A549 (cell line): ENCODE measurements around the gene ARHGEF11. TPM values are rescaled to one million over a fixed set of nuclear protein-coding genes. Genes with fewer than 3 reads are reported as not detected.

Source experiments
- ATAC-seq, 2 experiments: fragments of 200-7000 bp in 1 of 2; fragments of >200 bp in 1 of 2; cut with Nextera tagmentation in 1 of 2; cut with Tn5 transposase in 1 of 2; 3 replicates each; pipeline versions ENCODE4 v1.8.0 to v1.9.1; 2018 to 2020; ENCODE audit warnings: mild to moderate bottlenecking in 1 of 2, moderate library complexity in 1 of 2
- CTCF ChIA-PET: fragments of 300-600 bp; sonication (Branson Sonifier 250); formaldehyde crosslinking; extraction: SDS; loops from one replicate; lab custom pipeline; 2021; ENCODE audit warnings: antibody characterized with exemption, inconsistent platforms; lab: Yijun Ruan, JAX
- POLR2A ChIA-PET: fragments of 350-600 bp; formaldehyde crosslinking; extraction: SDS; loops from one replicate; lab custom pipeline; 2021; ENCODE audit warnings: antibody characterized with exemption, inconsistent platforms; lab: Yijun Ruan, JAX
- DNase-seq, 2 experiments: peaks; one replicate each; pipeline versions ENCODE4 v3.0.0 to v3.0.0-alpha.2; 2011 to 2016; ENCODE audit warnings: low read depth in 1 of 2, low spot score in 1 of 2
- FAIRE-seq: peaks from 2 replicates; lab custom pipeline; 2011; peaks lifted over from hg19 to GRCh38; lab: Jason Lieb, UNC
- H3K27ac ChIP-seq, 2 experiments: fragments of >200 bp; sonication (Bioruptor Twin); formaldehyde crosslinking; 3 replicates each; pipeline ENCODE4 v1.5.1; 2016 to 2017
- H3K4me1 ChIP-seq: fragments of >200 bp; sonication (Bioruptor Twin); formaldehyde crosslinking; 3 replicates; pipeline ENCODE4 v1.6.1; 2016
- H3K4me2 ChIP-seq: fragments of >200 bp; sonication (Bioruptor Twin); formaldehyde crosslinking; 3 replicates; pipeline ENCODE4 v1.6.1; 2016
- H3K4me3 ChIP-seq: fragments of >200 bp; sonication (Bioruptor Twin); formaldehyde crosslinking; 3 replicates; pipeline ENCODE4 v1.5.1; 2016
- H3K9me3 ChIP-seq: fragments of >200 bp; sonication (Bioruptor Twin); formaldehyde crosslinking; 3 replicates; pipeline ENCODE4 v1.6.1; 2016
- BCL3 ChIP-seq: fragments of >200 bp; sonication (Bioruptor Twin); formaldehyde crosslinking; IDR thresholded peaks from 3 replicates; pipeline ENCODE4 v1.6.1; 2016
- CEBPB ChIP-seq, 2 experiments: fragments of >200 bp in 1 of 2; sonication (Bioruptor Twin) in 1 of 2; formaldehyde crosslinking in 1 of 2; IDR thresholded peaks; 2 replicates each; pipeline ENCODE4 v1.6.1; 2012 to 2016
- CTCF ChIP-seq: fragments of >200 bp; sonication (Bioruptor Twin); formaldehyde crosslinking; IDR thresholded peaks from 3 replicates; pipeline ENCODE4 v1.5.1; 2016
- E2F6 ChIP-seq: IDR thresholded peaks from 2 replicates; pipeline ENCODE4 v1.6.1; 2012; ENCODE audit warnings: low read depth, borderline replicate concordance
- EHF ChIP-seq: fragments of 250-450 bp; sonication (Bioruptor Pico); IDR thresholded peaks from 2 replicates; pipeline ENCODE4 v1.5.0; 2020; ENCODE audit warnings: mild to moderate bottlenecking
- ELK1 ChIP-seq: fragments of 150-350 bp; IDR thresholded peaks from 2 replicates; pipeline ENCODE4 v1.6.1; 2014; ENCODE audit warnings: low read depth, mild to moderate bottlenecking, low read length
- ESRRA ChIP-seq: fragments of 150-350 bp; IDR thresholded peaks from 2 replicates; pipeline ENCODE4 v1.6.1; 2014; ENCODE audit warnings: mild to moderate bottlenecking, low read length, borderline replicate concordance
- FOSL2 ChIP-seq, 2 experiments: fragments of 450-650 bp in 1 of 2; fragments of >200 bp in 1 of 2; sonication (Bioruptor Twin) in 1 of 2; formaldehyde crosslinking; IDR thresholded peaks; 2 replicates each; pipeline versions ENCODE4 v1.5.0 to v1.6.1; 2016 to 2020; ENCODE audit warnings: mild to moderate bottlenecking in 1 of 2, moderate library complexity in 1 of 2
- HES2 ChIP-seq: fragments of >200 bp; sonication (Bioruptor Twin); formaldehyde crosslinking; IDR thresholded peaks from 2 replicates; pipeline ENCODE4 v1.6.1; 2016
- KDM1A ChIP-seq: fragments of 200-600 bp; sonication (generic); IDR thresholded peaks from 2 replicates; pipeline ENCODE4 v1.6.1; 2016; ENCODE audit warnings: low read depth, mild to moderate bottlenecking
- MAFK ChIP-seq: fragments of 450-650 bp; IDR thresholded peaks from 2 replicates; pipeline ENCODE4 v1.6.1; 2014; ENCODE audit not compliant: partially characterized antibody
- MAX ChIP-seq: IDR thresholded peaks from 2 replicates; pipeline ENCODE4 v1.6.1; 2012
- MYC ChIP-seq: IDR thresholded peaks from 2 replicates; pipeline ENCODE4 v1.6.1; 2012; ENCODE audit warnings: mild to moderate bottlenecking, inconsistent platforms, low read length, improper control_type of control experiment, borderline replicate concordance
- NPAS2 ChIP-seq: fragments of 250-450 bp; sonication (Bioruptor Pico); IDR thresholded peaks from 2 replicates; pipeline ENCODE4 v1.8.0; 2022; ENCODE audit warnings: mild to moderate bottlenecking, moderate library complexity, borderline replicate concordance
- NR3C1 ChIP-seq: fragments of >200 bp; sonication (Bioruptor Twin); formaldehyde crosslinking; IDR thresholded peaks from 3 replicates; pipeline ENCODE4 v1.6.1; 2017
- RAD21 ChIP-seq, 2 experiments: fragments of >200 bp in 1 of 2; sonication (Bioruptor Twin) in 1 of 2; formaldehyde crosslinking in 1 of 2; IDR thresholded peaks in 1 of 2; conservative IDR thresholded peaks in 1 of 2; 2 replicates in 1 of 2; 3 replicates in 1 of 2; pipeline ENCODE4 v1.6.1; 2012 to 2018; ENCODE audit warnings: inconsistent platforms in 1 of 2
- RNF2 ChIP-seq: fragments of 200-600 bp; sonication (generic); IDR thresholded peaks from 2 replicates; pipeline ENCODE4 v1.6.1; 2016; ENCODE audit warnings: low read depth, mild to moderate bottlenecking, antibody characterized with exemption, moderate library complexity, borderline replicate concordance
- SMC3 ChIP-seq: fragments of >200 bp; sonication (Bioruptor Twin); formaldehyde crosslinking; IDR thresholded peaks from 3 replicates; pipeline ENCODE4 v1.6.1; 2018; ENCODE audit warnings: inconsistent platforms
- TFCP2L1 ChIP-seq: fragments of 250-450 bp; sonication (Bioruptor Pico); IDR thresholded peaks from 2 replicates; pipeline ENCODE4 v1.5.0; 2021; ENCODE audit warnings: mild to moderate bottlenecking
- USF2 ChIP-seq: fragments of 450-650 bp; IDR thresholded peaks from 2 replicates; pipeline ENCODE4 v1.6.1; 2014; ENCODE audit warnings: antibody characterized with exemption
- ZC3H11A ChIP-seq: fragments of 450-650 bp; IDR thresholded peaks from 2 replicates; pipeline ENCODE4 v1.6.1; 2014; ENCODE audit warnings: antibody characterized with exemption, mild to moderate bottlenecking
- ZFP36 ChIP-seq: fragments of 450-650 bp; IDR thresholded peaks from 2 replicates; pipeline ENCODE4 v1.6.1; 2014; ENCODE audit warnings: borderline replicate concordance; ENCODE audit not compliant: partially characterized antibody
- ZNF302 ChIP-seq: fragments of 250-450 bp; sonication (Bioruptor Pico); IDR thresholded peaks from 2 replicates; pipeline ENCODE4 v1.9.0; 2021; ENCODE audit warnings: inconsistent platforms, mild to moderate bottlenecking, moderate library complexity
- ZSCAN20 ChIP-seq: fragments of 250-450 bp; sonication (Bioruptor Pico); IDR thresholded peaks from 2 replicates; pipeline ENCODE4 v1.8.0; 2022; ENCODE audit warnings: mild to moderate bottlenecking, moderate library complexity
- WGBS: methylation state at CpG from one replicate; pipeline ENCODE4 v1.1.6; 2017; ENCODE audit errors: missing lambda C conversion rate; 5-methylcytosine and 5-hydroxymethylcytosine counted together
- polyA plus RNA-seq, 4 experiments: library from polyadenylated mRNA; depleted of rRNA in 3 of 4; stranded (reverse); fragments of >200 nt; fragmentation: RNase III in 1 of 4; extraction: RNeasy Plus Mini Kit Qiagen cat#74134 plus additional on column Dnase treatment in 1 of 4; gene quantifications; 2 replicates in 3 of 4; 3 replicates in 1 of 4; pipeline ENCODE4 v1.2.3, GENCODE V29; 2011 to 2017

The ARHGEF11 gene
- polyA plus RNA-seq, 2 of the 4 experiments (the other 2 are of a cell fraction), result 15.7 to 17.1 TPM

- no peak for TF ChIP-seq MYC
These were observed 31.9 kb upstream of the ARHGEF11 start (continued) for GRCh38 chr1:157077394-157077793.

- FAIRE-seq, result no peak
- POLR2A ChIA-PET, result interaction anchor here (0.5 kb wide), 1 partner anchor 36 kb away, joined by 3 read pairs; no protein-coding TSS in a partner anchor
- peak; percentile 64 to 83; a peak in 5 of 6 replicates for ATAC-seq
- CTCF ChIA-PET, result interaction anchor here (0.8 to 2.1 kb wide), 16 partner anchors 9 to 185 kb away, joined by 3 to 16 read pairs (median 3); no protein-coding TSS in a partner anchor
- Histone ChIP-seq H3K27ac (no peak overlapping the region), H3K9me3 (no peaks in the 10 kb centered on the region), H3K4me3 (peak overlapping the region; percentile 25), H3K4me1 (peaks cover 5% of the 10 kb centered on the region; the same call in 2 of the 3 replicates), H3K4me2 (peak overlapping the region; percentile 91)
- no peak for TF ChIP-seq RNF2
- TF ChIP-seq EHF (CRISPR knock-in tag), result no peak
- TF ChIP-seq ZNF302, result no peak
- TF ChIP-seq NR3C1, result no peak
- peak; percentile 74 for TF ChIP-seq MAX
- TF ChIP-seq CEBPB (IDR thresholded peaks at IDR 0.05), result no peak
- TF ChIP-seq KDM1A, result no peak
- no peak for TF ChIP-seq ZSCAN20
- TF ChIP-seq MAFK, result no peak
- no peak for TF ChIP-seq BCL3
- TF ChIP-seq CTCF, result peak; percentile 47
- peak; percentile 50 to 58; a peak in 4 of 5 replicates for TF ChIP-seq RAD21 (conservative IDR thresholded peaks at IDR 0.05 in 1 of 2, IDR thresholded peaks at IDR 0.05 in 1 of 2)
- TF ChIP-seq ZFP36, result no peak
- no peak for TF ChIP-seq ZC3H11A
- TF ChIP-seq HES2, result no peak
- no peak for TF ChIP-seq TFCP2L1
- TF ChIP-seq ESRRA, result no peak
- TF ChIP-seq USF2, result peak; percentile 41; the same call in 1 of the 2 replicates
- TF ChIP-seq FOSL2 (IDR thresholded peaks at IDR 0.05), result no peak
- TF ChIP-seq FOSL2 (CRISPR knock-in tag; IDR thresholded peaks at IDR 0.05), result no peak
- peak; percentile 29; the same call in 1 of the 3 replicates for TF ChIP-seq SMC3
- peak; percentile 69; the same call in 1 of the 2 replicates for TF ChIP-seq E2F6
- no peak for TF ChIP-seq MYC
- TF ChIP-seq NPAS2 (CRISPR knock-in tag), result no peak
- no peak for TF ChIP-seq ELK1
- 24% methylated on average over 28 of the region's 35 CpGs for WGBS
- peak; percentile 56 to 74 for DNase-seq
These were observed 28.6 kb upstream of the ARHGEF11 start for GRCh38 chr1:157073944-157074685.
